G401 (cell line): ENCODE results near the gene NDUFAB1. TPM values are rescaled to one million over a fixed set of nuclear protein-coding genes. Genes with fewer than 3 reads are reported as not detected.

Experiments
- total RNA-seq: library from RNA; depleted of rRNA; stranded (reverse); fragments of >200 nt; shearing (Covaris generic); gene quantifications from 2 replicates; pipeline ENCODE4 v1.2.3, GENCODE V29; 2014; rRNA removed

NDUFAB1 gene
- total RNA-seq, 1 experiment from 2014 or later = 147 TPM

Other genes with a start within 250 kb of the NDUFAB1 start
- 13.3 and 16.4 TPM in 2 replicates for gene COG7, start 143.1 kb downstream of the NDUFAB1 start, total RNA-seq
- gene GGA2, start 85.8 kb downstream of the NDUFAB1 start, total RNA-seq = 54.8 and 56.2 TPM in 2 replicates
- 34.2 and 49.8 TPM in 2 replicates for gene EARS2, start 39.0 kb downstream of the NDUFAB1 start, total RNA-seq
- gene UBFD1, start 38.6 kb downstream of the NDUFAB1 start, total RNA-seq = 97.7 and 101 TPM in 2 replicates
- gene PALB2, start 45.0 kb upstream of the NDUFAB1 start, total RNA-seq = 14.0 and 33.3 TPM in 2 replicates
- gene DCTN5, start 45.1 kb upstream of the NDUFAB1 start, total RNA-seq = 69.0 and 95.5 TPM in 2 replicates
- 34.7 and 54.4 TPM in 2 replicates for gene PLK1, start 82.6 kb upstream of the NDUFAB1 start, total RNA-seq
- gene ERN2, start 116.9 kb upstream of the NDUFAB1 start, total RNA-seq = 0.37 and 3.3 TPM in 2 replicates
- gene CHP2, start 158.7 kb upstream of the NDUFAB1 start, total RNA-seq = not detected in 2 replicates
- gene PRKCB, start 239.7 kb upstream of the NDUFAB1 start, total RNA-seq = not detected in 2 replicates